MV-4-11 (cell line): Measurements from ENCODE around the gene SCRT2.
A peak's percentile ranks its signal among the peaks of the same experiment; 100 is the strongest.
"Not testable (repeated sequence)": the region's sequence is repeated elsewhere in the genome, so short reads cannot be mapped to it uniquely, and the experiment has no call there.

Source experiments
- DNase-seq: peaks from one replicate; lab custom pipeline; 2025; lab: John Stamatoyannopoulos, UW

The SCRT2 gene

GRCh38 chr20:701401-702129 is 26.0 kb upstream of the SCRT2 start:
- DNase-seq = no peak

DNA sequence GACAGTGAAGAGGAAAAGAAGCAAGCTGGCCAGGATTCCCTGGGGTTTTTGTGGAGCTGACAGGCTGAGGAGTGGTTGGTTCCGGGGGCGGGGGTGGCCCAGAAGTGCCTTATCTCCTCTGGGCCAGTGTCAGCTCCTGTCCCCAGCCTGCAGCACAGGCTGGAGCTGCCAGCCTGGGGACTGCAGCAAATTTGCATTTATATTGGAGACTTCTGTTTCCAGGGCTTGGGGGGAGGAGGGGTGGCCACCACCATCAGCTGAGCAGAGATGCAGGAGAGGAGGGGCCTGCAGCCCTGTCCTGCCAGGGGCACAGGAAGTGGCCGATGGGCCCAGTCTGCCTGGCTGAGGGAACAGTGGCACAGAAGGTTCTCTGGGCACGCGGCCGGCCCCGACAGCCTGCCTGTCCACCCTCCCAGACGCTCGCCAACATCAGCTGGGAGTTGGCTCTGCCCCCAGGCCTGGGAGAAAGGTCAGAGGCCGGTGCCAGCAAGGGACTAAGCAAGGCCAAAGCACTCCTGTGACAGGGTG is 24.3 kb upstream of the SCRT2 start:
- no peak for DNase-seq

- DNase-seq = no peak
Measured at GRCh38 chr20:699342-699741, 23.7 kb upstream of the SCRT2 start.

- no peak for DNase-seq
Measured at GRCh38 chr20:698276-698675, 22.7 kb upstream of the SCRT2 start.

- no peak for DNase-seq
Measured at GRCh38 chr20:697826-698225, 22.2 kb upstream of the SCRT2 start.

DNA sequence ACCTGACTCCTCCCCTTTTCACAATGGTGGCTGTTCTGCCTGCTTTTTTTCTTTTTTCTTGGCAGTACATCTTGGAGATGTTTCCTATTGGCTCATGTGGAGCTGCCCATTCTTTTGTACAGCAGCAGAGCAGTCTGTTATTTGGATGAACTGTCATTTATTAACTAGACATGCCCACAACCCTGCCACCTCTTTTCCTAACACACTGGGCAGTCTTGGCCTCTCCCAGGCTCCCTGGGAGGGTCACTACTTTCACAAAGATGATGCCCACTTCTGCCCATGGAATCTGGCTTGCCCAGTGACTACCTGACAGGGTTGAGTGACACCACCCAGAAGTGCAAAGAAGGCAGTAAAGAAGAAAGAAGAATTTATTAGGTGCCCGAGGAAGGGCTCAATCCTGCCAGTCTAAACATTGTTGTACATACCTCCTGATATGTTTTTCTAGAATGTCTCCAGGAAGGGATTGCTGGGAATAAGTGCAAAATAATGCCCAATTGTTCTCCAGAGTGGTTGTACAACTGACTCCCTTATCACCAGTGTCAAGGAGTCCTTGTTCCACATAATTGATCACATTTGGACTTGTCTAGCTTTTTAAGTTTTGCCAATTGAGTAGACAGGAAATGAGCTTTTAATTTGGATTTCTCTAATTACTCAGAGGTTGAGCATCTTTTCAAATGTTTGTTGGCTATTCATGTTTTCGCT is 19.7 kb upstream of the SCRT2 start:
- no peak for DNase-seq

- DNase-seq = no peak
Measured at GRCh38 chr20:694496-694895, 18.9 kb upstream of the SCRT2 start.

- DNase-seq = not testable (repeated sequence)
Measured at GRCh38 chr20:693786-694185, 18.2 kb upstream of the SCRT2 start.

DNA sequence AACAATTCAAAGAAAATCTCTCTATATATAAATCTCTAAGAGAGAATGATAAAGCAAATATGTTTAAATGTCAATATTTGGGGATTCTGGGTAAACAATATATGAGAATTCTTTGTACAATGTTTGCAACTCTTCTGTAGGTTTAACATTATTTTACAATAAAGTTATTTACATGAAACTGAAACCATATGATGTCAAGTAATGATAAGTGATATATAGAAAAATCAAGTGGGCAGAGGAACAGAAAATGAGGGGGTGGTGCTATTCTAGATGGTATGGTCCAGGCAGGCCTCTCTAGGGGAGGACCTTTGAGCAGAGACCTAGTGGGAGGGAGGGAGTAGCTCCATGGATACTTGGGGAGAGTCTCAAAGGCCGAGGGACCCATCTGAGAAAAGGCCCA is 16.4 kb upstream of the SCRT2 start:
- no peak for DNase-seq

GRCh38 chr20:689947-690346 is 14.3 kb upstream of the SCRT2 start:
- no peak for DNase-seq

- no peak for DNase-seq
Measured at GRCh38 chr20:689348-689747, 13.7 kb upstream of the SCRT2 start.

- DNase-seq = no peak
Measured at GRCh38 chr20:688809-689212, 13.2 kb upstream of the SCRT2 start.

- DNase-seq = no peak
Measured at GRCh38 chr20:687468-688203, 12.0 kb upstream of the SCRT2 start.

DNA sequence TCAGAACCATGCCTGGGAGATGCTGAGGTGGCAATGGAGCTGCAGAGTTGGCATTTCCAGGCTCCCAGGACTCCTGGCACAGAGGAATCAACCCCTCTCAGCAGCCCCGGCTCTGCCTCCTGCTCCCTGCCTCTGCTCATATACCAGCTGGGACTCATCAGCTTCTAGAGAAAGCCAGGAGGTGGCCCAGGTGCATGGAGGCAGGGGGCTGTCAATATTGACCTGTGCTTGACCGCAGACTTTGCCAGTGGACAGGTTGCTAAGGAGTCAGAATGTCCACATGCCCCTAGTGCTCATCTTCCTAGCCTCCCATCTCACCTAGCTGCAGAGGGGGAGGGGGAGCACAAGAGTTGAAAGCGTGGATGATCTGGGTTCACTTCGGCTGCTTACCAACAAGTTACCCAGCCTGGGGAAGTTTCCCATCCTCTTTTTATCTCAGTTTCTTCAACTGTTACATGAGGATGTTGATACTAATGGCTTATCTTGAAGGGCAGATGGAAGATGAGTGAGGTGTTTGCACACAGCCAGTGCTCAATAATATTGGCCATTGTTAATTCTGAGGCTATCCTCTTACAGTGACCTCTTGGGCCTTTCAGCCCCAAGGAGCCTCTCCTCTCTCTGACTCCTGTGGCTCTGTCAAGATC is 9.2 kb upstream of the SCRT2 start:
- no peak for DNase-seq

- no peak for DNase-seq
Measured at GRCh38 chr20:682123-682522, 6.5 kb upstream of the SCRT2 start.

DNA sequence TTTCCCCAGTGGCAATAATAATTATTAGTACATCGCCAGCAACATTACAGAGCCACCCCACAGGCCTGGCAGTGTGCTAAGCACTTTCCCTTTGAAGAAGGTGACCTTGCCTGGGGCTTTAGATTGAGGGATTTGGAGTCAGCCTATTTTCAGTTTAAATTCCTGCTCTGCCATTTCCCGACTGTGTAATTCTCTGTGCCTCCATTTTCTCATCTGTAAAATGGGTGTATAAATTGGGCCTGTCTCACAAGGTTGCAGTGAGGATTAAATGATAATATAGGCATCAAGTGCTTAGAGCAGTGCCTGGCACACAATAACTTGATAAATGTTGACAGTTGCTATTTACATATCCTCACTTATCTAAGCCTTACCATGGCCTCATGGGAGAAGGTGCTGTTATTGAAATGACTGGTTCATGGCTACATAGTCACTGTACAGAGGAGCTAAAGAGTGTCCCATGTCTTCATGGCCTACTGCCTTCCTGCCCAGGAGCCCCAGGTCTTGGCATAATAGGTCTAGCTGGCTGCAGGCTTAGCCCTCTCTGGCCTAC is 5.1 kb upstream of the SCRT2 start:
- no peak for DNase-seq

- DNase-seq = no peak
Measured at GRCh38 chr20:677957-678356, 2.4 kb upstream of the SCRT2 start.

DNA sequence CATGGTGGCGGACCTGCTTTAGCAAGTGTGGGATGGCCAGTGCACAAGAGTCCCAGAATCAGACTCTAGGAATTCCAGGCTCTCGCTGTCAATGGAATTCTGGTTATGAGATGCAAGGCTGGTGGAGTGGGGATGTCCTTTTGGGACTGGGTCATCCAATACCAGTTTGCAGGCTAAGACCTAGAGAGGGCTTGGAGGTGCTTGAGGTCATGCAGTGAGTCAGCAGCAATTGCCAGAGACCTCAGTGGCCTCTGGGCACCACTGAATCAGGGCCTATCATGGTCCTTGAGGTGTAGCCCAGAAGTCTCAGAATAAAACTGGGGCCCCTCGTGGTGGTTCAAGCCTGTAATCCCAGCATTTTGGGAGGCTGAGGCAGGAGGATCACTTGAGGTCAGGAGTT is 1.4 kb upstream of the SCRT2 start:
- DNase-seq = no peak

DNA sequence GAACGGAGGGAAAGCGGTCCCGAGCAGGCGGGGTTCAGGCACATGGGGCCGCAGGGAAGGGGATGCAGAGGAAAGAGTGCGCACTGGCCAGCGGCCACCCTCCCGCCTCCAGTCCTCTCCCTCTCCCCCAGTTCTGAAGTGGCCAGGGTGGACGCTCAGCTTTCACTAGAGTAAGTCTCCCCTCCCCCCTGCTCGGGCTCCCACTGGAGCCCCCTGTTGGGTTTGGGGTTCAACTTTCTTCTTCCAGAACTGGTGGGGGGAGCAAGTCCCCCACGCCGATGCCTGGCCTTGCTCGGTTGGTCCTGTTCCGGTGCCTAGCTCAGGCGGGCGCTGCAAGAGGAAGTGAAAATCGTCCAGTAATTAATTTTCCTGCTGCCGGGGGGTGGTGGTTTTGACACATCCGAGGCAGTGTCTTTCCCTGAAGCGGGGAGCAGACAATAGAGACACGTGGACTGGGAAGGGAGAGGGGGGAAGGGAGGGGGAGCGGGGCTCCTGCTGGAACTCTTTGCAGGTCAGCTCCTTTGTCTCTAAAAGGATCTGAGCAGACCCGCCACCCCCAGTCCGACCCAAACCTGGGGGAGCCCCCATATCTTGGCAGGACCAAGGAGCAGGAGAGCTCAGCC is 824 bp upstream of the SCRT2 start:
- DNase-seq = peak; percentile 82

DNA sequence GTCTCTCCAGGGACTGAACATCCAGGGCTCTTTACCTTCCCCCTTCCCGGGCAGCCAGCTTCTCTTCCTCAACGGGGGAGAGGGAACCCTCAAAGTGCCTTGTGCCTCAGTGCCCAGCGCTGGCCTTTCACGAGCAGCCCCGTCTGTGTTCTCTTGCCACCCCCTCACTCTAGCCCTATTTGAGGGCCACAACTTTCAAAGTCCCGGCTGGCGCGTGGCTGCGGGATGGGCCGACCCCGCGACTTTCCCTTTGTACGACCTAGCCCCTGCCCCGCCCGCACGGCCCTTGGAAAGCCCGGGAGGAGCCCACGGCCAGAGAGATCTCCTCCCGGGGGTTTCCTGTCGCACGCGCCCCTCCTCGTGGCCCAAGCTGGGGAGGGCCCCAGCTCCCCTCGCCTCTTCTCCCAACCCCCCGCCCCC is 559 bp downstream of the SCRT2 start:
- no peak for DNase-seq

DNA sequence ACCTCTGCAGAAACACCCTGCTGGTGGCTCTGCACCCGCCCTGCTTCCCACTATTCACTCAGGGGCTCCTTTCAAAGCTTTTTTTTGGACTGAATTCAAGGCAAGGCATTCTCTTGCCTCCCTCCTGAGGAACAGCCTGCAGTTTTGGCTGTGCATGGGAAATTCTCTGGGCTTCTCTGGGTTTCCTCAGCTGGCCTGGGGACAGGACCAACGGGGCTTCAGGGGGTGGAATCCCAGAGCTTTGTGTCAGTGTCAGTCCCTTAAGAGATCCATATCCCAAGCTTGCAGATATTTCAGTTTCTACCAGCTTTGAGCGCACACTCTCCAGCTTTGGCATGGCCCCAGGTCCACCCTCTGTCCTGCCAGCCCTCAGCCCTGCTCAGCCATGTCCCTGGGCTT is 2.0 kb downstream of the SCRT2 start:
- no peak for DNase-seq
